Measurements from ENCODE around the gene COMP. TPM values are rescaled to one million over a fixed set of nuclear protein-coding genes. Genes with fewer than 3 reads are reported as not detected.
A peak's percentile ranks its signal among the peaks of the same experiment; 100 is the strongest.

Gene COMP
- total and polyA plus RNA-seq, 2 donors from 2014 or later: 1.8 to 33.2 TPM

GRCh38 chr19:18745931-18746330 is 45.2 kb downstream of the COMP start:
- Histone ChIP-seq H3K4me3 (ENCODE audit: low read length in 3 of 3) (no peak overlapping the region), H3K36me3 (ENCODE audit: control insufficient read depth in 2 of 3, insufficient read depth in 3 of 3, low read length in 3 of 3) (peaks cover 0 to 4% (median 0%) of the 10 kb centered on the region in 3 donors), H3K9ac (ENCODE audit: low read length in 3 of 3) (no peak overlapping the region), H3K4me1 (ENCODE audit: control insufficient read depth in 2 of 3, insufficient read depth in 2 of 3, low read depth in 1 of 3, low read length in 3 of 3) (peaks cover 0 to 20% (median 15%) of the 10 kb centered on the region in 3 donors), H3K27me3 (ENCODE audit: control insufficient read depth, insufficient read depth, low read length) (no peaks in the 10 kb centered on the region), H3K9me3 (ENCODE audit: control insufficient read depth in 2 of 3, insufficient read depth in 1 of 3, low read length in 3 of 3) (no peaks in the 10 kb centered on the region), H3K27ac (ENCODE audit: low read depth in 2 of 2, low read length in 2 of 2) (no peak overlapping the region)
- intact Hi-C loops (cut with DNase I): no loop called here
- TF ChIP-seq, protein P1, sequence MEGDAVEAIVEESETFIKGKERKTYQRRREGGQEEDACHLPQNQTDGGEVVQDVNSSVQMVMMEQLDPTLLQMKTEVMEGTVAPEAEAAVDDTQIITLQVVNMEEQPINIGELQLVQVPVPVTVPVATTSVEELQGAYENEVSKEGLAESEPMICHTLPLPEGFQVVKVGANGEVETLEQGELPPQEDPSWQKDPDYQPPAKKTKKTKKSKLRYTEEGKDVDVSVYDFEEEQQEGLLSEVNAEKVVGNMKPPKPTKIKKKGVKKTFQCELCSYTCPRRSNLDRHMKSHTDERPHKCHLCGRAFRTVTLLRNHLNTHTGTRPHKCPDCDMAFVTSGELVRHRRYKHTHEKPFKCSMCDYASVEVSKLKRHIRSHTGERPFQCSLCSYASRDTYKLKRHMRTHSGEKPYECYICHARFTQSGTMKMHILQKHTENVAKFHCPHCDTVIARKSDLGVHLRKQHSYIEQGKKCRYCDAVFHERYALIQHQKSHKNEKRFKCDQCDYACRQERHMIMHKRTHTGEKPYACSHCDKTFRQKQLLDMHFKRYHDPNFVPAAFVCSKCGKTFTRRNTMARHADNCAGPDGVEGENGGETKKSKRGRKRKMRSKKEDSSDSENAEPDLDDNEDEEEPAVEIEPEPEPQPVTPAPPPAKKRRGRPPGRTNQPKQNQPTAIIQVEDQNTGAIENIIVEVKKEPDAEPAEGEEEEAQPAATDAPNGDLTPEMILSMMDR (IDR thresholded peaks at IDR 0.05; ENCODE audit: borderline replicate concordance, extremely low read depth, insufficient read depth): no peak
- FAIRE-seq (no peak), DNase-seq (peak in 1 of 5 donors; percentile 59)

DNA sequence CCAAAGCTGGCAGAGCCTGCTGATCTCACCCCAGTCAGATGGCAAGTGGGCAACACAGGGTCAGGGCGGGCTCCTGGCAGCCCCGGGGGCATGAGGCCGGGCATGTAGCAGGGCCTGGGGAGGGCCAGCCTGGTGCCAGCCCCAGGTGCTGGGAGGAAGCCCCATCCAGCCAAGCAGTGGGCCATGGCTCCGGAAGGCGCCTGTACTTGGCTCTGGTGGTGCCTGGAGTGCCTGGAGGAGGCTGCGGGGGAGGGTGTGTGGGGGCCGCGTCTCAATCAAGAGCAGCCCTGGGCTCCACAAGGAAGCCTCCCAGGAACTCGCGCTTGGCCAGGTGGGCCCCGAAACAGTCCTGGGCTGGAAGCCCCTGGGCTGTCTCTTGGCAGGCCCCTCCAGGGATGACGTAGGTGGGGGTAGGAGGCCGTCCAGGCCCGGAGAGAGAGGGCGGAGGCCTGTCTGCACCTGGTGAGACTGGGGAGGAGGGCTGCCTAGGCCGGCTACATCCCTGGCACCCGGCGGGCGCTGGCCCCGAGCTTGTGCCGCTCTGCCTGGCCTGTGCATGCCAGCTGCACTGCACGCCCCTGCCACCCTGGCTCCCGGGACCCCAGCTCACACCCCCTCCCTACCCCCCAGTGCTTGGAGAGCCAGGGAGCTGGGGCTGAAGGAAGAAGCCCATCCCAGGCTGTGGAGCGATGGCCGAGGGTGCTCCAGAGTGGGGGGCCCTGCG is 45.9 kb downstream of the COMP start:
- FAIRE-seq: no peak
- intact Hi-C loops (cut with DNase I): no loop called here
- Histone ChIP-seq H3K36me3 (ENCODE audit: control insufficient read depth in 2 of 3, insufficient read depth in 3 of 3, low read length in 3 of 3) (peaks cover 0 to 4% (median 0%) of the 10 kb centered on the region in 3 donors), H3K9me3 (ENCODE audit: control insufficient read depth in 2 of 3, insufficient read depth in 1 of 3, low read length in 3 of 3) (no peaks in the 10 kb centered on the region), H3K4me3 (ENCODE audit: low read length in 3 of 3) (no peak overlapping the region), H3K4me1 (ENCODE audit: control insufficient read depth in 2 of 3, insufficient read depth in 2 of 3, low read depth in 1 of 3, low read length in 3 of 3) (peaks cover 0 to 23% (median 17%) of the 10 kb centered on the region in 3 donors), H3K9ac (ENCODE audit: low read length in 3 of 3) (no peak overlapping the region), H3K27ac (ENCODE audit: low read depth in 2 of 2, low read length in 2 of 2) (no peak overlapping the region), H3K27me3 (ENCODE audit: control insufficient read depth, insufficient read depth, low read length) (no peaks in the 10 kb centered on the region)
- TF ChIP-seq, protein P1 (IDR thresholded peaks at IDR 0.05; ENCODE audit: borderline replicate concordance, extremely low read depth, insufficient read depth): no peak
- DNase-seq: peak in 4 of 5 donors; percentile 89 to 91 (median 90)

- TF ChIP-seq, protein P1 (IDR thresholded peaks at IDR 0.05; ENCODE audit: borderline replicate concordance, extremely low read depth, insufficient read depth): no peak
- H3K9ac ChIP-seq (ENCODE audit: low read length in 3 of 3): no peak overlapping the region
- FAIRE-seq (no peak), DNase-seq (no peak)
- H3K9me3 ChIP-seq (ENCODE audit: control insufficient read depth in 2 of 3, insufficient read depth in 1 of 3, low read length in 3 of 3): no peaks in the 10 kb centered on the region
- H3K36me3 ChIP-seq (ENCODE audit: control insufficient read depth in 2 of 3, insufficient read depth in 3 of 3, low read length in 3 of 3): no peaks in the 10 kb centered on the region
- intact Hi-C loops (cut with DNase I): no loop called here
- peak overlapping the region in 1 of 2 donors; percentile 17 for H3K27ac ChIP-seq (ENCODE audit: low read depth in 2 of 2, low read length in 2 of 2)
- no peak overlapping the region for H3K4me3 ChIP-seq (ENCODE audit: low read length in 3 of 3)
- H3K27me3 ChIP-seq (ENCODE audit: control insufficient read depth, insufficient read depth, low read length): no peaks in the 10 kb centered on the region
- peaks cover 0 to 24% (median 17%) of the 10 kb centered on the region in 3 donors for H3K4me1 ChIP-seq (ENCODE audit: control insufficient read depth in 2 of 3, insufficient read depth in 2 of 3, low read depth in 1 of 3, low read length in 3 of 3)
Measured at GRCh38 chr19:18743784-18744418, 47.2 kb downstream of the COMP start.
